Hematopoietic multipotent progenitor cell (in vitro differentiated cells): Measurements from ENCODE around the gene ARID4A. TPM values are rescaled to one million over a fixed set of nuclear protein-coding genes. Genes with fewer than 3 reads are reported as not detected.
"Not testable (repeated sequence)": the region's sequence is repeated elsewhere in the genome, so short reads cannot be mapped to it uniquely, and the experiment has no call there.

Experiments
- DNase-seq, 3 donors: peaks; one replicate each; pipeline ENCODE4 v3.0.0-alpha.2; 2011 to 2015; ENCODE audit warnings: low read depth in 2 of 3, low spot score in 2 of 3
- total RNA-seq: library from RNA; depleted of rRNA; stranded (reverse); fragments of >200 nt; gene quantifications from one replicate; pipeline ENCODE4 v1.2.3, GENCODE V29; 2012

The ARID4A gene
- total RNA-seq, 1 donor = 14.0 TPM

- no peak for DNase-seq
These were observed 6.2 kb upstream of the ARID4A start for GRCh38 chr14:58292187-58292586.

- no peak for DNase-seq
These were observed 4.2 kb upstream of the ARID4A start for GRCh38 chr14:58294201-58294600.

- no peak for DNase-seq
These were observed 1.6 kb upstream of the ARID4A start for GRCh38 chr14:58296726-58297125.

GRCh38 chr14:58297412-58297761 is 968 bp upstream of the ARID4A start:
- DNase-seq = no peak

- peak; percentile 94 to 100 (median 100) for DNase-seq
These were observed 436 bp upstream of the ARID4A start for GRCh38 chr14:58297762-58298476.

- DNase-seq = peak in 2 of 3 donors; percentile 9 to 15
These were observed 1.3 kb downstream of the ARID4A start for GRCh38 chr14:58299401-58300330.

- DNase-seq = no peak
These were observed 3.1 kb downstream of the ARID4A start for GRCh38 chr14:58301416-58301815.

GRCh38 chr14:58305730-58306129 is 7.4 kb downstream of the ARID4A start:
- DNase-seq = no peak

GRCh38 chr14:58307597-58308316 is 9.4 kb downstream of the ARID4A start:
- no peak for DNase-seq

- DNase-seq = no peak
These were observed 10.7 kb downstream of the ARID4A start for GRCh38 chr14:58309086-58309485.

GRCh38 chr14:58313699-58314098 is 15.3 kb downstream of the ARID4A start:
- DNase-seq = no peak

- DNase-seq = no peak
These were observed 17.3 kb downstream of the ARID4A start for GRCh38 chr14:58315606-58316005.

GRCh38 chr14:58327019-58327418 is 28.7 kb downstream of the ARID4A start:
- no peak for DNase-seq

- peak; percentile 86 to 98 (median 94) for DNase-seq
These were observed 32.8 kb downstream of the ARID4A start for GRCh38 chr14:58331111-58331510.

GRCh38 chr14:58332561-58332960 is 34.2 kb downstream of the ARID4A start:
- DNase-seq = no peak

- peak in 2 of 3 donors; percentile 21 to 29 for DNase-seq
These were observed 41.3 kb downstream of the ARID4A start for GRCh38 chr14:58339666-58340065.

- no peak for DNase-seq
These were observed 42.9 kb downstream of the ARID4A start for GRCh38 chr14:58341152-58341748.

GRCh38 chr14:58343535-58343934 is 45.2 kb downstream of the ARID4A start:
- not testable (repeated sequence) for DNase-seq

- DNase-seq = peak in 2 of 3 donors; percentile 31 to 37
These were observed 55.4 kb downstream of the ARID4A start for GRCh38 chr14:58353516-58354299.

GRCh38 chr14:58354808-58355207 is 56.5 kb downstream of the ARID4A start:
- DNase-seq = peak in 1 of 3 donors; percentile 8
